Measurements from ENCODE around the gene NQO2.
"Not testable (repeated sequence)": the region's sequence is repeated elsewhere in the genome, so short reads cannot be mapped to it uniquely, and the experiment has no call there.

Gene NQO2

GRCh38 chr6:3039384-3039783 is 39.7 kb downstream of the NQO2 start:
- no peak for DNase-seq (ENCODE audit: low read depth)

- no peak for DNase-seq (ENCODE audit: low read depth)
Measured at GRCh38 chr6:3041147-3041546, 41.5 kb downstream of the NQO2 start.

- DNase-seq (ENCODE audit: low read depth), result no peak
Measured at GRCh38 chr6:3041606-3042005, 41.9 kb downstream of the NQO2 start.

- DNase-seq (ENCODE audit: low read depth), result no peak
Measured at GRCh38 chr6:3045369-3045768, 45.7 kb downstream of the NQO2 start.

GRCh38 chr6:3045777-3046176 is 46.1 kb downstream of the NQO2 start:
- no peak for DNase-seq (ENCODE audit: low read depth)

- no peak for DNase-seq (ENCODE audit: low read depth)
Measured at GRCh38 chr6:3046295-3046694, 46.6 kb downstream of the NQO2 start.

GRCh38 chr6:3048009-3048408 is 48.3 kb downstream of the NQO2 start:
- DNase-seq (ENCODE audit: low read depth), result not testable (repeated sequence)

- no peak for DNase-seq (ENCODE audit: low read depth)
Measured at GRCh38 chr6:3052481-3053230, 53.0 kb downstream of the NQO2 start.

- no peak for DNase-seq (ENCODE audit: low read depth)
Measured at GRCh38 chr6:3053231-3053508, 53.5 kb downstream of the NQO2 start.

- not testable (repeated sequence) for DNase-seq (ENCODE audit: low read depth)
Measured at GRCh38 chr6:3054229-3055157, 54.8 kb downstream of the NQO2 start.

- DNase-seq (ENCODE audit: low read depth), result not testable (repeated sequence)
Measured at GRCh38 chr6:3055158-3055499, 55.4 kb downstream of the NQO2 start.

- DNase-seq (ENCODE audit: low read depth), result no peak
Measured at GRCh38 chr6:3057063-3057770, 57.5 kb downstream of the NQO2 start.

GRCh38 chr6:3058957-3059356 is 59.3 kb downstream of the NQO2 start:
- no peak for DNase-seq (ENCODE audit: low read depth)

GRCh38 chr6:3060092-3060491 is 60.4 kb downstream of the NQO2 start:
- not testable (repeated sequence) for DNase-seq (ENCODE audit: low read depth)

GRCh38 chr6:3061501-3061941 is 61.8 kb downstream of the NQO2 start:
- DNase-seq (ENCODE audit: low read depth), result no peak

GRCh38 chr6:3063340-3063732 is 63.6 kb downstream of the NQO2 start:
- not testable (repeated sequence) for DNase-seq (ENCODE audit: low read depth)

- DNase-seq (ENCODE audit: low read depth), result peak; percentile 87
Measured at GRCh38 chr6:3063733-3064700, 64.3 kb downstream of the NQO2 start.

GRCh38 chr6:3068329-3069214 is 68.9 kb downstream of the NQO2 start, which contains the start of gene RIPK1:
TSS of gene RIPK1 (plus strand) at chr6:3068494. CDS start at chr6:3076824, 8,330 bp downstream.
- peak; percentile 92 for DNase-seq (ENCODE audit: low read depth)

All from activated T-cell treated with anti-CD3 and anti-CD28 coated beads for 24 hours (primary cell).